ENCODE results near the gene C20orf141. TPM values are rescaled to one million over a fixed set of nuclear protein-coding genes. Genes with fewer than 3 reads are reported as not detected.

The C20orf141 gene
- total and polyA plus RNA-seq, 4 donors, result not detected

- TF ChIP-seq EGR1 (IDR thresholded peaks at IDR 0.05; ENCODE audit: low read depth in 2 of 2) (no peak), FOXA1 (IDR thresholded peaks at IDR 0.05) (no peak), HNF4G (IDR thresholded peaks at IDR 0.05) (no peak), JUND (IDR thresholded peaks at IDR 0.05) (no peak), TAF1 (conservative IDR thresholded peaks at IDR 0.05) (no peak), YY1 (IDR thresholded peaks at IDR 0.05) (no peak), NR2F2 (IDR thresholded peaks at IDR 0.05) (no peak), GABPA (IDR thresholded peaks at IDR 0.05 in 1 of 2, conservative IDR thresholded peaks at IDR 0.05 in 1 of 2) (no peak), RXRA (IDR thresholded peaks at IDR 0.05) (no peak), SP1 (IDR thresholded peaks at IDR 0.05) (no peak), FOXA2 (IDR thresholded peaks at IDR 0.05) (no peak), HNF4A (conservative IDR thresholded peaks at IDR 0.05) (no peak), RAD21 (IDR thresholded peaks at IDR 0.05) (no peak)
- TF ChIP-seq, protein P1, sequence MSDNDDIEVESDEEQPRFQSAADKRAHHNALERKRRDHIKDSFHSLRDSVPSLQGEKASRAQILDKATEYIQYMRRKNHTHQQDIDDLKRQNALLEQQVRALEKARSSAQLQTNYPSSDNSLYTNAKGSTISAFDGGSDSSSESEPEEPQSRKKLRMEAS (IDR thresholded peaks at IDR 0.05), result no peak
- TF ChIP-seq, protein P2, sequence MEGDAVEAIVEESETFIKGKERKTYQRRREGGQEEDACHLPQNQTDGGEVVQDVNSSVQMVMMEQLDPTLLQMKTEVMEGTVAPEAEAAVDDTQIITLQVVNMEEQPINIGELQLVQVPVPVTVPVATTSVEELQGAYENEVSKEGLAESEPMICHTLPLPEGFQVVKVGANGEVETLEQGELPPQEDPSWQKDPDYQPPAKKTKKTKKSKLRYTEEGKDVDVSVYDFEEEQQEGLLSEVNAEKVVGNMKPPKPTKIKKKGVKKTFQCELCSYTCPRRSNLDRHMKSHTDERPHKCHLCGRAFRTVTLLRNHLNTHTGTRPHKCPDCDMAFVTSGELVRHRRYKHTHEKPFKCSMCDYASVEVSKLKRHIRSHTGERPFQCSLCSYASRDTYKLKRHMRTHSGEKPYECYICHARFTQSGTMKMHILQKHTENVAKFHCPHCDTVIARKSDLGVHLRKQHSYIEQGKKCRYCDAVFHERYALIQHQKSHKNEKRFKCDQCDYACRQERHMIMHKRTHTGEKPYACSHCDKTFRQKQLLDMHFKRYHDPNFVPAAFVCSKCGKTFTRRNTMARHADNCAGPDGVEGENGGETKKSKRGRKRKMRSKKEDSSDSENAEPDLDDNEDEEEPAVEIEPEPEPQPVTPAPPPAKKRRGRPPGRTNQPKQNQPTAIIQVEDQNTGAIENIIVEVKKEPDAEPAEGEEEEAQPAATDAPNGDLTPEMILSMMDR (IDR thresholded peaks at IDR 0.05; ENCODE audit: low read depth, low read length, missing input control), result no peak
- TF ChIP-seq, protein P3, sequence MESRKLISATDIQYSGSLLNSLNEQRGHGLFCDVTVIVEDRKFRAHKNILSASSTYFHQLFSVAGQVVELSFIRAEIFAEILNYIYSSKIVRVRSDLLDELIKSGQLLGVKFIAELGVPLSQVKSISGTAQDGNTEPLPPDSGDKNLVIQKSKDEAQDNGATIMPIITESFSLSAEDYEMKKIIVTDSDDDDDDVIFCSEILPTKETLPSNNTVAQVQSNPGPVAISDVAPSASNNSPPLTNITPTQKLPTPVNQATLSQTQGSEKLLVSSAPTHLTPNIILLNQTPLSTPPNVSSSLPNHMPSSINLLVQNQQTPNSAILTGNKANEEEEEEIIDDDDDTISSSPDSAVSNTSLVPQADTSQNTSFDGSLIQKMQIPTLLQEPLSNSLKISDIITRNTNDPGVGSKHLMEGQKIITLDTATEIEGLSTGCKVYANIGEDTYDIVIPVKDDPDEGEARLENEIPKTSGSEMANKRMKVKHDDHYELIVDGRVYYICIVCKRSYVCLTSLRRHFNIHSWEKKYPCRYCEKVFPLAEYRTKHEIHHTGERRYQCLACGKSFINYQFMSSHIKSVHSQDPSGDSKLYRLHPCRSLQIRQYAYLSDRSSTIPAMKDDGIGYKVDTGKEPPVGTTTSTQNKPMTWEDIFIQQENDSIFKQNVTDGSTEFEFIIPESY (IDR thresholded peaks at IDR 0.05), result no peak
- TF ChIP-seq, protein P4, sequence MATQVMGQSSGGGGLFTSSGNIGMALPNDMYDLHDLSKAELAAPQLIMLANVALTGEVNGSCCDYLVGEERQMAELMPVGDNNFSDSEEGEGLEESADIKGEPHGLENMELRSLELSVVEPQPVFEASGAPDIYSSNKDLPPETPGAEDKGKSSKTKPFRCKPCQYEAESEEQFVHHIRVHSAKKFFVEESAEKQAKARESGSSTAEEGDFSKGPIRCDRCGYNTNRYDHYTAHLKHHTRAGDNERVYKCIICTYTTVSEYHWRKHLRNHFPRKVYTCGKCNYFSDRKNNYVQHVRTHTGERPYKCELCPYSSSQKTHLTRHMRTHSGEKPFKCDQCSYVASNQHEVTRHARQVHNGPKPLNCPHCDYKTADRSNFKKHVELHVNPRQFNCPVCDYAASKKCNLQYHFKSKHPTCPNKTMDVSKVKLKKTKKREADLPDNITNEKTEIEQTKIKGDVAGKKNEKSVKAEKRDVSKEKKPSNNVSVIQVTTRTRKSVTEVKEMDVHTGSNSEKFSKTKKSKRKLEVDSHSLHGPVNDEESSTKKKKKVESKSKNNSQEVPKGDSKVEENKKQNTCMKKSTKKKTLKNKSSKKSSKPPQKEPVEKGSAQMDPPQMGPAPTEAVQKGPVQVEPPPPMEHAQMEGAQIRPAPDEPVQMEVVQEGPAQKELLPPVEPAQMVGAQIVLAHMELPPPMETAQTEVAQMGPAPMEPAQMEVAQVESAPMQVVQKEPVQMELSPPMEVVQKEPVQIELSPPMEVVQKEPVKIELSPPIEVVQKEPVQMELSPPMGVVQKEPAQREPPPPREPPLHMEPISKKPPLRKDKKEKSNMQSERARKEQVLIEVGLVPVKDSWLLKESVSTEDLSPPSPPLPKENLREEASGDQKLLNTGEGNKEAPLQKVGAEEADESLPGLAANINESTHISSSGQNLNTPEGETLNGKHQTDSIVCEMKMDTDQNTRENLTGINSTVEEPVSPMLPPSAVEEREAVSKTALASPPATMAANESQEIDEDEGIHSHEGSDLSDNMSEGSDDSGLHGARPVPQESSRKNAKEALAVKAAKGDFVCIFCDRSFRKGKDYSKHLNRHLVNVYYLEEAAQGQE (IDR thresholded peaks at IDR 0.05), result no peak
- TF ChIP-seq, protein P5, sequence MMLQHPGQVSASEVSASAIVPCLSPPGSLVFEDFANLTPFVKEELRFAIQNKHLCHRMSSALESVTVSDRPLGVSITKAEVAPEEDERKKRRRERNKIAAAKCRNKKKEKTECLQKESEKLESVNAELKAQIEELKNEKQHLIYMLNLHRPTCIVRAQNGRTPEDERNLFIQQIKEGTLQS (IDR thresholded peaks at IDR 0.05), result no peak
- 89% methylated on average over 6 of the region's 6 CpGs for WGBS
- Histone ChIP-seq H3K9me3 (ENCODE audit: control insufficient read depth in 4 of 4, low read length in 3 of 4) (no peaks in the 10 kb centered on the region), H3K4me1 (ENCODE audit: control insufficient read depth in 4 of 4, insufficient read depth in 4 of 4, low read length in 3 of 4) (no peaks in the 10 kb centered on the region), H3K9ac (ENCODE audit: low read depth in 1 of 2, low read length in 2 of 2) (no peak overlapping the region), H3K27ac (ENCODE audit: low read depth in 1 of 2, low read length in 2 of 2) (no peak overlapping the region), H3K27me3 (ENCODE audit: control insufficient read depth in 4 of 4, insufficient read depth in 4 of 4, low read length in 3 of 4) (peaks cover 0 to 6% (median 1%) of the 10 kb centered on the region in 4 donors), H3K36me3 (ENCODE audit: control insufficient read depth in 4 of 4, insufficient read depth in 3 of 4, low read depth in 1 of 4, low read length in 3 of 4) (no peaks in the 10 kb centered on the region), H3K4me3 (ENCODE audit: low read depth in 1 of 3, low read length in 3 of 3) (no peak overlapping the region)
- DNase-seq (ENCODE audit: low spot score), result no peak
These were observed 21.3 kb upstream of the C20orf141 start for GRCh38 chr20:2793471-2793870.
